OCI-LY7 (cell line): Measurements from ENCODE around the gene CLMN.

Experiments used
- EZH2phosphoT487 ChIP-seq: fragments of 200-600 bp; sonication (generic); IDR thresholded peaks from 2 replicates; pipeline ENCODE4 v1.6.1; 2018; ENCODE audit warnings: low read depth, borderline replicate concordance, mild to moderate bottlenecking, mixed run types, antibody characterized with exemption, low read length, moderate library complexity, mixed read lengths
- TF ChIP-seq, protein P1 (sequence below): fragments of 200-600 bp; sonication (generic); conservative IDR thresholded peaks from 2 replicates; pipeline ENCODE4 v1.5.1; 2014; ENCODE audit warnings: mild to moderate bottlenecking, antibody characterized with exemption, low read length, moderate library complexity, mixed read lengths

DNA sequence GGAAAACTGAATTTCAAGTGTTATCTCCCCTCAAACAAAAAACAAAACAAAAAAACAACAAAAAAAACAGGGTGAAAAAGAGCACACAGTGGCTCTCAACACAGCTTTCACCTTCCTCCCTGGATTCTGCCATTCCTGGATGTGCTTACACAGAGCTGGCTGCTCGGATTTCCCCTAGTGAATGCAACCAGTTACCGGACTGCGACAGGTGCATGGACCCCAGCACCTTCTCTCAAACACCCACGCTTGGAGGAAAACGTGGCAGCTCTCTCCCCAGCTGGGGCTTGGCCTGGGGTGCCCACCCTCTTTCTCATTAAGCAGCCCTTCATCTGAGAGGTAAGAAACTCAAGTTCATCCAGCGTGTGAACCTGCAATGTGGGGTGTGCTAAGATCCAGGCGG is 128.9 kb downstream of the CLMN start:
- TF ChIP-seq, protein P1, sequence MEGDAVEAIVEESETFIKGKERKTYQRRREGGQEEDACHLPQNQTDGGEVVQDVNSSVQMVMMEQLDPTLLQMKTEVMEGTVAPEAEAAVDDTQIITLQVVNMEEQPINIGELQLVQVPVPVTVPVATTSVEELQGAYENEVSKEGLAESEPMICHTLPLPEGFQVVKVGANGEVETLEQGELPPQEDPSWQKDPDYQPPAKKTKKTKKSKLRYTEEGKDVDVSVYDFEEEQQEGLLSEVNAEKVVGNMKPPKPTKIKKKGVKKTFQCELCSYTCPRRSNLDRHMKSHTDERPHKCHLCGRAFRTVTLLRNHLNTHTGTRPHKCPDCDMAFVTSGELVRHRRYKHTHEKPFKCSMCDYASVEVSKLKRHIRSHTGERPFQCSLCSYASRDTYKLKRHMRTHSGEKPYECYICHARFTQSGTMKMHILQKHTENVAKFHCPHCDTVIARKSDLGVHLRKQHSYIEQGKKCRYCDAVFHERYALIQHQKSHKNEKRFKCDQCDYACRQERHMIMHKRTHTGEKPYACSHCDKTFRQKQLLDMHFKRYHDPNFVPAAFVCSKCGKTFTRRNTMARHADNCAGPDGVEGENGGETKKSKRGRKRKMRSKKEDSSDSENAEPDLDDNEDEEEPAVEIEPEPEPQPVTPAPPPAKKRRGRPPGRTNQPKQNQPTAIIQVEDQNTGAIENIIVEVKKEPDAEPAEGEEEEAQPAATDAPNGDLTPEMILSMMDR = no peak
- no peak for TF ChIP-seq EZH2phosphoT487
